Common myeloid progenitor, CD34-positive (primary cell): ENCODE measurements around the gene FKBP5.

Source experiments
- CTCF ChIA-PET: fragments of 350-600 bp; sonication (Branson Sonifier 250); formaldehyde crosslinking; loops from one replicate; lab custom pipeline; 2021; ENCODE audit warnings: antibody characterized with exemption; lab: Charles Lee
- POLR2A ChIA-PET: fragments of 350-600 bp; sonication (Branson Sonifier 250); formaldehyde crosslinking; loops from one replicate; lab custom pipeline; 2021; ENCODE audit warnings: antibody characterized with exemption; lab: Charles Lee
- DNase-seq, 3 donors: peaks; one replicate each; pipeline versions ENCODE4 v3.0.0 to v3.0.0-alpha.2; 2013
- H3K27ac ChIP-seq, 2 experiments: 1 replicate in 1 of 2; 2 replicates in 1 of 2; pipeline ENCODE4 v1.7.0; 2013; ENCODE audit warnings: inconsistent platforms in 2 of 2, low read length in 2 of 2, mild to moderate bottlenecking in 2 of 2, low read depth in 1 of 2, moderate library complexity in 1 of 2; ENCODE audit not compliant: severe bottlenecking in 2 of 2, insufficient read depth in 1 of 2, poor library complexity in 1 of 2
- H3K27me3 ChIP-seq, 5 experiments: replicated peaks in 2 of 5; 1 replicate in 3 of 5; 2 replicates in 2 of 5; pipeline versions ENCODE4 v1.6.1 to v1.7.0; 2013; ENCODE audit warnings: low read length in 4 of 5, mild to moderate bottlenecking in 2 of 5, moderate library complexity in 2 of 5, inconsistent platforms in 1 of 5; ENCODE audit not compliant: insufficient read depth in 5 of 5, control insufficient read depth in 4 of 5
- H3K36me3 ChIP-seq, 4 experiments: 1 replicate in 2 of 4; 2 replicates in 2 of 4; pipeline versions ENCODE4 v1.6.1 to v1.7.0; 2013; ENCODE audit warnings: low read length in 3 of 4, control low read depth in 1 of 4, mild to moderate bottlenecking in 1 of 4; ENCODE audit not compliant: control insufficient read depth in 4 of 4, insufficient read depth in 4 of 4
- H3K4me1 ChIP-seq, 4 experiments: 1 replicate in 3 of 4; 2 replicates in 1 of 4; pipeline versions ENCODE4 v1.6.1 to v1.7.1; 2013; ENCODE audit warnings: low read length in 3 of 4, mild to moderate bottlenecking in 3 of 4, control low read depth in 1 of 4, inconsistent platforms in 1 of 4, moderate library complexity in 1 of 4; ENCODE audit not compliant: control insufficient read depth in 4 of 4, insufficient read depth in 4 of 4; ENCODE audit errors: control extremely low read depth in 1 of 4
- H3K4me3 ChIP-seq, 7 experiments: 1 replicate in 4 of 7; 2 replicates in 3 of 7; pipeline versions ENCODE4 v1.5.1 to v1.7.0; 2013; ENCODE audit warnings: mild to moderate bottlenecking in 7 of 7, low read length in 6 of 7, moderate library complexity in 6 of 7, inconsistent platforms in 2 of 7, low read depth in 2 of 7, control low read depth in 1 of 7; ENCODE audit not compliant: insufficient read depth in 4 of 7, control insufficient read depth in 1 of 7; ENCODE audit errors: extremely low read depth in 1 of 7
- H3K9me3 ChIP-seq, 5 experiments: 1 replicate in 4 of 5; 2 replicates in 1 of 5; pipeline versions ENCODE4 v1.6.1 to v1.7.1; 2013; ENCODE audit warnings: low read length in 4 of 5, mild to moderate bottlenecking in 2 of 5, inconsistent platforms in 1 of 5, low read depth in 1 of 5, moderate library complexity in 1 of 5; ENCODE audit not compliant: control insufficient read depth in 4 of 5, insufficient read depth in 2 of 5; ENCODE audit errors: control extremely low read depth in 1 of 5
- WGBS: methylation state at CpG from one replicate; pipeline ENCODE4 v1.1.5; 2013; ENCODE audit not compliant: insufficient coverage; 5-methylcytosine and 5-hydroxymethylcytosine counted together

Gene FKBP5

DNA sequence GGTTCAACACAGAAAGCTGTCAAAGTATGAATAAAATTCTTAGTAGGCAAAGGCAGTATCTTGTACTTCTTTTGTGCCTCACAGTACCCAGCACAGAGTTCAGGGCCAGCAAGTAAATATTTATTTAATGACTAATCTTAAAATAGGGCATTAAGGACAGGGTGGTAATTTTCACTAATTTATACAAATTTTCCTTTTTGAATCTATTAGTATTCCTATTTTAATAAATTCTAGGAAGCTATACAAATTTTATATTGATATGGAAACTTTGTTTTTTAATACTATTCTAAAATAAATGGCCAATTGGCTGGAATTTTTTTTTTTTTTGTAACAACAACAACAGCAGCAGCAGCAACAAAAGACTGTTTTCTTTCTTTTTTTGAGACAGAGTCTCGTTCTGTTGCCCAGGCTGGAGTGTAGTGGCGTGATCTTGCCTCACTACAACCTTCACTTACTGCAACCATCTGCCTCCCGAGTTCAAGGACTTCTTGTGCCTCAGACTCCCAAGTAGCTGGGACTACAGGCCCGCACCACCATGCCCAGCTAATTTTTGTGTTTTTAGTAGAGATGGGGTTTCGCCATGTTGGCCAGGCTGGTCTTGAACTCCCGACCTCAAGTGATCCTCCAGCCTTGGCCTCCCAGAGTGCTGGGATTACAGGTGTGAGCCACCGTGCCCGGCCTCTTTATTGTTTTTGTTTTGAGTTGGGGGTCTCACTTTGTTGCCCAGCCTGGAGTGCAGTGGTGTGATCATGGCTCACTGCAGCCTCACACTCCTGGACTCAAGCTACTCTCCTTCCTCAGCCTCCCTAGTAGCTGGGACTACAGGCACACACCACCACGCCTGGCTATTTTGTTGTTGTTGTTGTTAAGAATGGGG, 85.2 kb downstream of the FKBP5 start:
- Histone ChIP-seq H3K9me3 (peaks cover 0 to 2% (median 0%) of the 10 kb centered on the region in 5 experiments), H3K4me3 (no peak overlapping the region), H3K36me3 (peaks cover 0 to 23% (median 12%) of the 10 kb centered on the region in 4 experiments), H3K27me3 (no peaks in the 10 kb centered on the region), H3K27ac (no peak overlapping the region), H3K4me1 (peaks cover 14 to 31% (median 22%) of the 10 kb centered on the region in 4 experiments)
- 94% methylated on average over 4 of the region's 9 CpGs for WGBS
- POLR2A ChIA-PET = interaction anchor here (1.5 kb wide), 1 partner anchor 12 kb away, joined by 4 read pairs; no protein-coding TSS in a partner anchor
- DNase-seq = no peak
- CTCF ChIA-PET = interaction anchor here (1.1 to 2.2 kb wide), 10 partner anchors 12 to 134 kb away, joined by 3 to 6 read pairs (median 3); no protein-coding TSS in a partner anchor

DNA sequence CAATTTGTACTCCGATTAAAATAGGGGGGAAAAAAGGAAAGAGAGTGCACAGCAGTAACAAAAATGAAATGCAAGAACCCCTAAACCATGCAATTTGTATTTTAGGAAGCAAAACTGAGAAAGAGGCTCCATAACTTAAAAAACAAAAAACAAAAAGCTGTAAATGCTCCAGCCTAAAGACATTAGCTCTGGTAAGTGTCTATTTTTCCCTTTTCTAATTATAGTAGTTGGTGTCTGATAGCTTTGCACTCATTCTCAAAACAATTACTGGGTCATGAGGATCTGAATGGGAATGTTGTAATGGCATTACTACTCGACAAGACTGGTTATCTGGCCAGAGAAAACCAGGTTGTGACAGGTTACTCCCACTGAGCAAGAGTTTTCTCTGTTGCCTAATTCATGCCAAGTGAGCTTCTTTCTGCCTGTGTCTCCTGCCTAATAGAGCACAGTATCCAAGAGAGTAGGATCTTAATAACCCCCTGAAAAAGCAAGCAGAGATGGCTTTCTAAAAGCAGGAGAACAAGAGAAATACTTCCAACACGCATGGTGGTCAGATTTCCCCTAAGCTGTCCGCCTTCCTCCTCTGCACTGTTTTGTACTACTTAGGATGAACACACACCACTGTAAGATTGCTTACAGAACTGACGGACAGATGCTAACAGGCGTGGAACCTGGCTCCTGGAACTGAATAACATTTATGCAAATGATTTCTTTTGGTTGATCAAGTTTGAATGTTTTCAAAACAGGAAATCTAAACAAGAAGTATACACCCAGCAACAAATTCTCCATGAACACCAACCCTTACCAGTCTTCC, 86.4 kb downstream of the FKBP5 start:
- no peak for DNase-seq
- Histone ChIP-seq H3K4me1 (peaks cover 17 to 33% (median 22%) of the 10 kb centered on the region in 4 experiments), H3K36me3 (peaks cover 0 to 11% (median 7%) of the 10 kb centered on the region in 4 experiments), H3K27me3 (no peaks in the 10 kb centered on the region), H3K27ac (peak overlapping the region in 1 of 2 experiments; percentile 38), H3K4me3 (peak overlapping the region in 4 of 7 experiments; percentile 8 to 46 (median 35)), H3K9me3 (peaks cover 0 to 2% (median 0%) of the 10 kb centered on the region in 5 experiments)
- ChIA-PET POLR2A (interaction anchor here (0.6 kb wide), 2 partner anchors 12 to 18 kb away, joined by 3 read pairs; no protein-coding TSS in a partner anchor), CTCF (interaction anchor here (0.7 to 2.2 kb wide), 10 partner anchors 11 to 135 kb away, joined by 3 to 6 read pairs (median 4); no protein-coding TSS in a partner anchor)
- WGBS = 61% methylated on average over 4 of the region's 6 CpGs

DNA sequence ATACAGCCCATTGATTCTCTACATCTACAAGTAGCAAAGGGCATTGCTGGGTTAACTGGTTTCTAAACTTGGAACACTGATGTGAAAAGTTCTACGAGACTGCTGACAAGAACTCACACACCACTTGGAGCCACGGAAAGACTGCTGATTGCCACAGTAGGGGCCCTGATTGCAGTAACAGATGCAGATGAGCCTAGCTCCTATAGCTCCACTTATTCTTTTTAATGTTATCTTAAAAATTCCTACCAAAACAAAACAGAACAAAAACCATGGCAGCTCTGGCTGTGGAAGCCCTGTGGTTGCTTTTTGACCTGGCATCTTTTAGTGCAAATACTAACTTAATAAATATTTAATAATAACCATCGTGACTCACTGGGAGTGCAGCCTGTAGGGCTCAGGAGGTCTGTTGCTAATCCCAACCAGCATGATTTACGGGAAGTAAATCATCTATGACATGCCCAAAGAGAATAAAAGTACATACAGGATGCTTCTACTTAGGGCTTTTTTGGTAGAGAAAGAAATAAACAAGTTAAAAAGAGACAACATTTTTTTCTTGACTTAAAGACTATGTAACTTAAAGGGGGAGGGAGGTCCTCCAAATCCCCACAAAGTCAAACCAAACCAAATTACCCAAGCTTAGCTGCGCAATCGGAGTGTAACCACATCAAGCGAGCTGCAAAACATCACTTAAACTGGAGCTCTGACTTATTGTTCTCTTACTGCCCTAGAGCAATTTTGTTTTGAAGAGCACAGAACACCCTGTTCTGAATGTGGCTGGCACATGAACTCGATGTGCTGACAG, 87.2 kb downstream of the FKBP5 start:
- Histone ChIP-seq H3K27me3 (no peaks in the 10 kb centered on the region), H3K4me1 (peaks cover 21 to 41% (median 30%) of the 10 kb centered on the region in 4 experiments), H3K27ac (peak overlapping the region in 1 of 2 experiments; percentile 53), H3K36me3 (peaks cover 0 to 15% (median 8%) of the 10 kb centered on the region in 4 experiments), H3K9me3 (peaks cover 0 to 2% (median 0%) of the 10 kb centered on the region in 5 experiments), H3K4me3 (peak overlapping the region in 4 of 7 experiments; percentile 8 to 46 (median 35))
- ChIA-PET CTCF (interaction anchor here (0.7 to 2.2 kb wide), 4 partner anchors 10 to 126 kb away, joined by 3 to 5 read pairs (median 4); no protein-coding TSS in a partner anchor), POLR2A (interaction anchor here (0.6 kb wide), 2 partner anchors 11 to 17 kb away, joined by 3 read pairs; no protein-coding TSS in a partner anchor)
- peak in 2 of 3 donors; percentile 51 to 66 for DNase-seq
- 33% methylated on average over 7 of the region's 8 CpGs for WGBS

DNA sequence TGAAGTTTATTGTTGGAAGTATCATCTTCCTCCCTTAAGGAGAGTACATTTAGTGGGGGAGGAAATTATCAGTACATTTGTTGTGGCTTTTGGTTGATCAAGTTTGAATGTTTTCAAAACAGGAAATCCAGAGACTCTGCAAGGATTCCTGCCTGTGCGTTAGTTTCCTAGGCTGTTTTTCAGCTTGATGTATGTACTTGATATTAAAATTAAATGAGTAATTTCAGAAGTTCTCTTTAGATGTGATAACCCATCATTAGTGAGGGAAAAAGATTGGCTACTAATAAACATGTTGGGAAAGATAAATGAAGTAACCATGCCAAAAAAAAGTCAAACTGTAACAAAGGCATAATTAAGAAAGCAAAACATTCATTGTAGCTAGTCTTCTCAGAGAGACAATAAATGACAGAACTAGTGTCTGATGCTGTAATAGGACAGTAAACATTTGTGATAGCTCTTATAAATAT, 88.0 kb downstream of the FKBP5 start:
- no peak for DNase-seq
- peaks cover 0 to 18% (median 9%) of the 10 kb centered on the region in 4 experiments for H3K36me3 ChIP-seq
- peaks cover 0 to 2% (median 0%) of the 10 kb centered on the region in 5 experiments for H3K9me3 ChIP-seq
- no peaks in the 10 kb centered on the region for H3K27me3 ChIP-seq
- CTCF ChIA-PET = interaction anchor here (1.3 to 2.1 kb wide), 3 partner anchors 9 to 21 kb away, joined by 3 to 5 read pairs (median 4); no protein-coding TSS in a partner anchor
- H3K4me1 ChIP-seq = peaks cover 21 to 49% (median 34%) of the 10 kb centered on the region in 4 experiments
- H3K27ac ChIP-seq = peak overlapping the region in 1 of 2 experiments; percentile 53
- WGBS = no CpG with 5 or more reads among the region's 1 CpG
- POLR2A ChIA-PET = interaction anchor here (0.7 kb wide), 1 partner anchor 19 kb away, joined by 6 read pairs; no protein-coding TSS in a partner anchor
- no peak overlapping the region for H3K4me3 ChIP-seq

DNA sequence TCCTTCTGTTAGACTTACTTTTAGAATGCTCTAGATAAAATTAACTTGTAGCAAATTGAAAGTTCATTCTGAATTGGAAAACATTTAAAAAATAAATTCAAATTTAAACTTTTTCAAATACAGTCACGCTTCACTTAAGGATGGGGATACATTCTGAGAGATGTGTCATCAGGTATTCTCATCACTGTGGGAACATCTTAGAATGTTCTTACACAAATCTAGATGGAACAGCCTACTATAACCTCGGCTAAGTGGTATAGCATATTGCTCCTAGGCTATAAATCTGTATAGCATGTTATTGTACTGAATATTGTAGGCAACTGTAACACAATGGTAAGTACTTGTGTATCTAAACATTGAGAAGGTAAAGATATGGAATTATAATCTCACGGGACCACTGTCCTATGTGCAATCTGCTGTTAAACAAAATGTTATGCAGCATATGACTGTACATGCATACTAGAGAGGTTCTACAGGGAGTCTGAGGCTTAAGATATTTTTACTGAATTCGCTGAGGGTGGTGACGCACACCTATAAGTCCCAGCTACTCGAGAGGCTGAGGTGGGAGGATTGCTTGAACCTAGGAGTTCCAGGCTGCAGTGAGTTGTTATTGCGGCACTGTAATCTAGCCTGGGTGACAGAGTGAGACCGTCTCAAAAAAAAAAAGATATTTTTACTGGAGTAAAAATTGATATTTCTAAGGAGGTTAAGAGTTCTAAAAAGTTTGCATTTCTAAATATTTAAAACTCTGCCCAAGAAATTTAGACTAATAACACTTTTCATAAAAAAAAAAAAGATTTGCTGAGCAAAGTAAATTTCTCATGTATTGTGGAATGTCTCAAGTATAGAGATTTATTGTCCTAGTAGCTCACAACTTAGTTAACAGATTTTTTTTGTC, 88.7 kb downstream of the FKBP5 start:
- WGBS = 100% methylated on average over 5 of the region's 8 CpGs
- no peak for DNase-seq
- peaks cover 21 to 53% (median 34%) of the 10 kb centered on the region in 4 experiments for H3K4me1 ChIP-seq
- peaks cover 0 to 18% (median 8%) of the 10 kb centered on the region in 4 experiments for H3K36me3 ChIP-seq
- H3K4me3 ChIP-seq = no peak overlapping the region
- H3K27ac ChIP-seq = no peak overlapping the region
- no peaks in the 10 kb centered on the region for H3K27me3 ChIP-seq
- ChIA-PET POLR2A (interaction anchor here (0.7 kb wide), 1 partner anchor 18 kb away, joined by 6 read pairs; no protein-coding TSS in a partner anchor), CTCF (interaction anchor here (1.1 to 2.1 kb wide), 5 partner anchors 9 to 128 kb away, joined by 3 to 5 read pairs (median 3); no protein-coding TSS in a partner anchor)
- H3K9me3 ChIP-seq = no peaks in the 10 kb centered on the region
